ENCODE results near the gene DZIP1.

GRCh38 chr13:95564733-95565291 is 79.7 kb downstream of the DZIP1 start:
- no peak for TF ChIP-seq ZNF644 (CRISPR knock-in tag; IDR thresholded peaks at IDR 0.05; ENCODE audit: low read depth)
- no peak for TF ChIP-seq NFRKB (IDR thresholded peaks at IDR 0.05)
- no peak for TF ChIP-seq SRSF1 (optimal IDR thresholded peaks at IDR 0.05; ENCODE audit: low read depth, low read length)
- no peak for TF ChIP-seq ZSCAN21 (CRISPR knock-in tag; IDR thresholded peaks at IDR 0.05; ENCODE audit: borderline replicate concordance)
- no peak for TF ChIP-seq ZNF24 (IDR thresholded peaks at IDR 0.05)
- TF ChIP-seq HNRNPL (IDR thresholded peaks at IDR 0.05; ENCODE audit: low read depth, low read length) = no peak
- no peak for TF ChIP-seq HNRNPUL1 (IDR thresholded peaks at IDR 0.05; ENCODE audit: low read depth, low read length)
- TF ChIP-seq MAZ (IDR thresholded peaks at IDR 0.05; ENCODE audit: borderline replicate concordance, low read depth, low read length) = no peak
- TF ChIP-seq MAZ (CRISPR knock-in tag; IDR thresholded peaks at IDR 0.05; ENCODE audit: low read depth) = no peak
- no peak for TF ChIP-seq SMAD3 (CRISPR knock-in tag; IDR thresholded peaks at IDR 0.05)
- no peak for TF ChIP-seq MXD3 (CRISPR knock-in tag; IDR thresholded peaks at IDR 0.05)
- no peak for TF ChIP-seq POLR2A (IDR thresholded peaks at IDR 0.05; ENCODE audit: insufficient read depth in 1 of 2, low read depth in 2 of 2, low read length in 2 of 2)

Data from HepG2 (cell line).